HEK293 (cell line): ENCODE measurements around the gene TOP3A.
A peak's percentile ranks its signal among the peaks of the same experiment; 100 is the strongest.

Experiments used
- CTCF ChIA-PET: fragments of 350-600 bp; formaldehyde crosslinking; extraction: SDS; loops from one replicate; lab custom pipeline; 2021; ENCODE audit warnings: antibody characterized with exemption; lab: Yijun Ruan, JAX
- POLR2A ChIA-PET: fragments of 300-600 bp; formaldehyde crosslinking; extraction: SDS; loops from one replicate; lab custom pipeline; 2020; ENCODE audit warnings: antibody characterized with exemption, inconsistent platforms; lab: Yijun Ruan, JAX
- H3K27ac ChIP-seq: fragments of 200-500 bp; sonication (Bioruptor generic); 2 replicates; pipeline ENCODE4 v1.5.1; 2014; ENCODE audit warnings: low read depth, low read length, control low read depth, inconsistent platforms; ENCODE audit errors: extremely low read depth
- H3K36me3 ChIP-seq, 2 experiments: fragments of 200-500 bp in 1 of 2; sonication (Bioruptor generic) in 1 of 2; 1 replicate in 1 of 2; 2 replicates in 1 of 2; pipeline ENCODE4 v1.5.1; 2014 to 2017; ENCODE audit warnings: inconsistent platforms in 2 of 2, low read length in 2 of 2; ENCODE audit not compliant: control insufficient read depth in 2 of 2, insufficient read depth in 1 of 2
- H3K4me1 ChIP-seq: fragments of 200-500 bp; sonication (Bioruptor generic); 2 replicates; pipeline ENCODE4 v1.5.1; 2014; ENCODE audit warnings: mild to moderate bottlenecking, low read length, inconsistent platforms; ENCODE audit not compliant: control insufficient read depth, insufficient read depth
- H3K4me3 ChIP-seq: 2 replicates; pipeline ENCODE4 v1.5.1; 2011; ENCODE audit warnings: low read depth, mild to moderate bottlenecking, control low read depth, low read length, moderate library complexity
- H3K9me3 ChIP-seq: fragments of 200-500 bp; sonication (Bioruptor generic); 2 replicates; pipeline ENCODE4 v1.5.1; 2014; ENCODE audit warnings: low read depth, low read length, inconsistent platforms; ENCODE audit not compliant: control insufficient read depth, insufficient read depth
- SP3 ChIP-seq: fragments of 450-650 bp; formaldehyde crosslinking; IDR thresholded peaks from 2 replicates; pipeline ENCODE4 v1.5.1; 2016; ENCODE audit warnings: missing biosample characterization, missing genetic modification characterization
- ZFHX2 ChIP-seq: fragments of 450-650 bp; formaldehyde crosslinking; conservative IDR thresholded peaks from 2 replicates; pipeline ENCODE4 v1.5.1; 2016; ENCODE audit warnings: missing biosample characterization, missing genetic modification characterization
- ZFP37 ChIP-seq: fragments of 450-650 bp; formaldehyde crosslinking; IDR thresholded peaks from 2 replicates; pipeline ENCODE4 v1.5.1; 2016; ENCODE audit warnings: missing biosample characterization, missing genetic modification characterization
- ZNF426 ChIP-seq: fragments of 450-650 bp; formaldehyde crosslinking; IDR thresholded peaks from 2 replicates; pipeline ENCODE4 v1.5.1; 2017; ENCODE audit warnings: missing biosample characterization, missing genetic modification characterization, mild to moderate bottlenecking, inconsistent platforms, moderate library complexity
- ZNF555 ChIP-seq: fragments of 450-650 bp; formaldehyde crosslinking; conservative IDR thresholded peaks from 2 replicates; pipeline ENCODE4 v1.5.1; 2017; ENCODE audit warnings: missing biosample characterization, mild to moderate bottlenecking, missing genetic modification characterization, inconsistent platforms
- ZNF629 ChIP-seq: fragments of 450-650 bp; formaldehyde crosslinking; IDR thresholded peaks from 2 replicates; pipeline ENCODE4 v1.5.1; 2017; ENCODE audit warnings: missing biosample characterization, missing genetic modification characterization
- ZNF76 ChIP-seq: fragments of 450-650 bp; formaldehyde crosslinking; IDR thresholded peaks from 2 replicates; pipeline ENCODE4; 2016; ENCODE audit warnings: low read depth, missing biosample characterization, missing genetic modification characterization, borderline replicate concordance
- ZNF785 ChIP-seq: fragments of 450-650 bp; formaldehyde crosslinking; IDR thresholded peaks from 2 replicates; pipeline ENCODE4 v1.5.1; 2016; ENCODE audit warnings: missing biosample characterization, missing genetic modification characterization
- TF ChIP-seq, protein P1 (sequence below): fragments of 450-650 bp; formaldehyde crosslinking; IDR thresholded peaks from 2 replicates; pipeline ENCODE4 v1.5.1; 2016; ENCODE audit warnings: missing biosample characterization, missing genetic modification characterization
- TF ChIP-seq, protein P2 (sequence below): fragments of 450-650 bp; formaldehyde crosslinking; IDR thresholded peaks from 2 replicates; pipeline ENCODE4 v1.5.1; 2016; ENCODE audit warnings: missing biosample characterization, missing genetic modification characterization
- TF ChIP-seq, protein P3 (sequence below): fragments of 450-650 bp; formaldehyde crosslinking; IDR thresholded peaks from 2 replicates; pipeline ENCODE4 v1.5.1; 2016; ENCODE audit warnings: missing biosample characterization, missing genetic modification characterization
- TF ChIP-seq, protein P4 (sequence below): fragments of 450-650 bp; formaldehyde crosslinking; IDR thresholded peaks from 2 replicates; pipeline ENCODE4 v1.5.1; 2017; ENCODE audit warnings: missing biosample characterization, mild to moderate bottlenecking, missing genetic modification characterization, moderate library complexity
- TF ChIP-seq, protein P5 (sequence below): fragments of 450-650 bp; formaldehyde crosslinking; IDR thresholded peaks from 2 replicates; pipeline ENCODE4 v1.5.1; 2017; ENCODE audit warnings: missing biosample characterization, missing genetic modification characterization
- TF ChIP-seq, protein P6 (sequence below): fragments of 450-650 bp; formaldehyde crosslinking; IDR thresholded peaks from 2 replicates; pipeline ENCODE4; 2016; ENCODE audit warnings: missing biosample characterization, missing genetic modification characterization
- TF ChIP-seq, protein P7 (sequence below): fragments of 450-650 bp; formaldehyde crosslinking; IDR thresholded peaks from 2 replicates; pipeline ENCODE4 v1.5.1; 2017; ENCODE audit warnings: missing biosample characterization, missing genetic modification characterization

TOP3A gene

DNA sequence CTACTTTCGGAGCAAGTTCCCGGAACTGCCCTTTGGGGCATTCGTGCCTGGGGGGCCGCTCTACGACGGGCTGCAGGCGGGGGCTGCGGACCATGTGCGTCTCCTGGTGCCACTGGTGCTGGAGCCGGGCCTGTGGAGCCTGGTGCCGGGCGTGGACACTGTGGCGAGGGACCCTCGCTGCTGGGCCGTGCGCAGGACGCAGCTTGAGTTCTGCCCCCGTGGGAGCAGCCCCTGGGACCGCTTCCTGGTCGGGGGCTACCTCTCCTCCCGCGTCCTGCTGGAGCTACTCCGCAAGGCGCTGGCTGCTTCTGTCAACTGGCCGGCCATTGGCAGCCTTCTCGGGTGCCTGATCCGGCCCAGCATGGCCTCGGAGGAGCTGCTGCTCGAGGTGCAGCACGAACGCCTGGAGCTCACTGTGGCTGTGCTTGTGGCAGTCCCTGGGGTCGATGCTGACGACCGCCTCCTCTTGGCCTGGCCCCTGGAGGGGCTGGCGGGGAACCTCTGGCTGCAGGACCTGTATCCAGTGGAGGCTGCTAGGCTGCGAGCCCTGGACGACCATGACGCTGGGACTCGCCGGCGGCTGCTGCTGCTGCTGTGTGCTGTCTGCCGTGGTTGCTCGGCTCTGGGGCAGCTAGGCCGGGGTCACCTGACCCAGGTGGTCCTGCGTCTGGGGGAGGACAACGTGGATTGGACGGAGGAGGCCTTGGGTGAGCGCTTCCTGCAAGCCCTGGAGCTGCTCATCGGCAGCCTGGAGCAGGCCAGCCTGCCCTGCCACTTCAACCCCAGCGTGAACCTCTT, 50.7 kb downstream of the TOP3A start:
- TF ChIP-seq, protein P1, sequence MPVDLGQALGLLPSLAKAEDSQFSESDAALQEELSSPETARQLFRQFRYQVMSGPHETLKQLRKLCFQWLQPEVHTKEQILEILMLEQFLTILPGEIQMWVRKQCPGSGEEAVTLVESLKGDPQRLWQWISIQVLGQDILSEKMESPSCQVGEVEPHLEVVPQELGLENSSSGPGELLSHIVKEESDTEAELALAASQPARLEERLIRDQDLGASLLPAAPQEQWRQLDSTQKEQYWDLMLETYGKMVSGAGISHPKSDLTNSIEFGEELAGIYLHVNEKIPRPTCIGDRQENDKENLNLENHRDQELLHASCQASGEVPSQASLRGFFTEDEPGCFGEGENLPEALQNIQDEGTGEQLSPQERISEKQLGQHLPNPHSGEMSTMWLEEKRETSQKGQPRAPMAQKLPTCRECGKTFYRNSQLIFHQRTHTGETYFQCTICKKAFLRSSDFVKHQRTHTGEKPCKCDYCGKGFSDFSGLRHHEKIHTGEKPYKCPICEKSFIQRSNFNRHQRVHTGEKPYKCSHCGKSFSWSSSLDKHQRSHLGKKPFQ (tag by site-specific recombination) = no peak
- TF ChIP-seq, protein P2, sequence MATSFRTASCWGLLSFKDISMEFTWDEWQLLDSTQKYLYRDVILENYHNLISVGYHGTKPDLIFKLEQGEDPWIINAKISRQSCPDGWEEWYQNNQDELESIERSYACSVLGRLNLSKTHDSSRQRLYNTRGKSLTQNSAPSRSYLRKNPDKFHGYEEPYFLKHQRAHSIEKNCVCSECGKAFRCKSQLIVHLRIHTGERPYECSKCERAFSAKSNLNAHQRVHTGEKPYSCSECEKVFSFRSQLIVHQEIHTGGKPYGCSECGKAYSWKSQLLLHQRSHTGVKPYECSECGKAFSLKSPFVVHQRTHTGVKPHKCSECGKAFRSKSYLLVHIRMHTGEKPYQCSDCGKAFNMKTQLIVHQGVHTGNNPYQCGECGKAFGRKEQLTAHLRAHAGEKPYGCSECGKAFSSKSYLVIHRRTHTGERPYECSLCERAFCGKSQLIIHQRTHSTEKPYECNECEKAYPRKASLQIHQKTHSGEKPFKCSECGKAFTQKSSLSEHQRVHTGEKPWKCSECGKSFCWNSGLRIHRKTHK (tag by site-specific recombination) = no peak
- TF ChIP-seq ZNF76 (no peak), ZNF555 (no peak)
- ChIA-PET CTCF (interaction anchor here (0.7 kb wide), 1 partner anchor 15 kb away, joined by 3 read pairs; no protein-coding TSS in a partner anchor), POLR2A (interaction anchor here (0.9 to 2.5 kb wide), 2 partner anchors 16 to 51 kb away, joined by 3 to 9 read pairs; partner anchors contain the start of genes SMCR8 and TOP3A)
- no peak overlapping the region for H3K27ac ChIP-seq
- no peaks in the 10 kb centered on the region for H3K9me3 ChIP-seq
- peaks cover 2 to 35% of the 10 kb centered on the region in 2 experiments; a peak in 2 of 3 replicates for H3K36me3 ChIP-seq
- H3K4me1 ChIP-seq = peaks cover 6% of the 10 kb centered on the region; the same call in 1 of the 2 replicates
- H3K4me3 ChIP-seq = no peak overlapping the region

DNA sequence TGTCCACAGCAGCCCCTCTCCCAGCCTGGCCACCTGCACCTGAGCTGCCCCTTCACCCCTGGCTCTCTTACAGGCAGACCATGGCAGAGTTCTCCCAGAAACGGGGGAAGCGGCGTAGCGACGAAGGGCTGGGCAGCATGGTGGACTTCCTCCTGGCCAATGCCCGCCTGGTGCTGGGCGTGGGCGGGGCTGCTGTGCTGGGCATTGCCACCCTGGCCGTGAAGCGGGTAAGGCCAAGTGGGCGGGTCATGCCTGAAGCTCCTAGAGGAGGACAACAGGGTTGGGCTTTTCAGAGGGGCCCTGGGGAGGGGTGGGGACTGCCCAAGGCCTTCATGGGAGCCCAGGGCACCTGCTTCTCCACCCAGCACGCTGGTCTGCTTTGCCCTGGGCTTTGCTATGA, 52.2 kb downstream of the TOP3A start:
- H3K36me3 ChIP-seq = peaks cover 0 to 35% of the 10 kb centered on the region in 2 experiments; a peak in 1 of 3 replicates
- no peaks in the 10 kb centered on the region for H3K9me3 ChIP-seq
- TF ChIP-seq, protein P3, sequence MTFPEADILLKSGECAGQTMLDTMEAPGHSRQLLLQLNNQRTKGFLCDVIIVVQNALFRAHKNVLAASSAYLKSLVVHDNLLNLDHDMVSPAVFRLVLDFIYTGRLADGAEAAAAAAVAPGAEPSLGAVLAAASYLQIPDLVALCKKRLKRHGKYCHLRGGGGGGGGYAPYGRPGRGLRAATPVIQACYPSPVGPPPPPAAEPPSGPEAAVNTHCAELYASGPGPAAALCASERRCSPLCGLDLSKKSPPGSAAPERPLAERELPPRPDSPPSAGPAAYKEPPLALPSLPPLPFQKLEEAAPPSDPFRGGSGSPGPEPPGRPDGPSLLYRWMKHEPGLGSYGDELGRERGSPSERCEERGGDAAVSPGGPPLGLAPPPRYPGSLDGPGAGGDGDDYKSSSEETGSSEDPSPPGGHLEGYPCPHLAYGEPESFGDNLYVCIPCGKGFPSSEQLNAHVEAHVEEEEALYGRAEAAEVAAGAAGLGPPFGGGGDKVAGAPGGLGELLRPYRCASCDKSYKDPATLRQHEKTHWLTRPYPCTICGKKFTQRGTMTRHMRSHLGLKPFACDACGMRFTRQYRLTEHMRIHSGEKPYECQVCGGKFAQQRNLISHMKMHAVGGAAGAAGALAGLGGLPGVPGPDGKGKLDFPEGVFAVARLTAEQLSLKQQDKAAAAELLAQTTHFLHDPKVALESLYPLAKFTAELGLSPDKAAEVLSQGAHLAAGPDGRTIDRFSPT (tag by site-specific recombination) = peak; percentile 74; the same call in 1 of the 2 replicates
- TF ChIP-seq ZNF426 (no peak), ZFHX2 (tag by site-specific recombination) (0 out of 2 replicates have a peak, but pooled peaks have one; percentile 13), ZFP37 (tag by site-specific recombination) (no peak)
- TF ChIP-seq, protein P4, sequence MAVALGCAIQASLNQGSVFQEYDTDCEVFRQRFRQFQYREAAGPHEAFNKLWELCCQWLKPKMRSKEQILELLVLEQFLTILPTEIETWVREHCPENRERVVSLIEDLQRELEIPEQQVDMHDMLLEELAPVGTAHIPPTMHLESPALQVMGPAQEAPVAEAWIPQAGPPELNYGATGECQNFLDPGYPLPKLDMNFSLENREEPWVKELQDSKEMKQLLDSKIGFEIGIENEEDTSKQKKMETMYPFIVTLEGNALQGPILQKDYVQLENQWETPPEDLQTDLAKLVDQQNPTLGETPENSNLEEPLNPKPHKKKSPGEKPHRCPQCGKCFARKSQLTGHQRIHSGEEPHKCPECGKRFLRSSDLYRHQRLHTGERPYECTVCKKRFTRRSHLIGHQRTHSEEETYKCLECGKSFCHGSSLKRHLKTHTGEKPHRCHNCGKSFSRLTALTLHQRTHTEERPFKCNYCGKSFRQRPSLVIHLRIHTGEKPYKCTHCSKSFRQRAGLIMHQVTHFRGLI = peak; percentile 71
- CTCF ChIA-PET = no interaction called here
- H3K27ac ChIP-seq = no peak overlapping the region
- POLR2A ChIA-PET = interaction anchor here (4.2 kb wide), 1 partner anchor 7 kb away, joined by 24 read pairs; no protein-coding TSS in a partner anchor
- no peak overlapping the region for H3K4me3 ChIP-seq
- peaks cover 5% of the 10 kb centered on the region; the same call in 1 of the 2 replicates for H3K4me1 ChIP-seq

DNA sequence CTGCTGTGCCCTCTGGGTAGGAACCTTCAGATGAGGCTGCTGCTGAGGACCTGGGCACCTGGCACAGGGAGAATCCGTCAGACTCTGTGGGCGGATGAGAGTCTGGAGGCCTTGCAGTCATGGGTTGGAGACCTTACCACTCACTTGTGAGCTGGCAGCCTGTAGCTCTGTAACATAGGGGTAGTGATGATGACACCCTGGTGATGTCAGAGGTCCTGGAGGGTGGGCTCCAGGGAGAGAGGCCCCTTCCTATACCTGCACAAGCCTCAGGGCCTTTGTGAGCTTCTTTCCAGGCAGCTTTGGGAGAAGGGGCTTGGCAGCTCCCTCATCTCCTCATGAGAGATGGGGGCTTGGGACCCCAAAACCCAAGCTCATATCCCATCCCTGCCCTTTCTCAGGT, 52.7 kb downstream of the TOP3A start:
- ChIA-PET POLR2A (interaction anchor here (0.6 to 4.2 kb wide), 3 partner anchors 8 to 1876 kb away, joined by 5 to 24 read pairs (median 5); partner anchors contain the start of gene ALKBH5), CTCF (interaction anchor here (0.6 kb wide), 1 partner anchor 15 kb away, joined by 3 read pairs; no protein-coding TSS in a partner anchor)
- H3K27ac ChIP-seq = no peak overlapping the region
- no peak overlapping the region for H3K4me3 ChIP-seq
- H3K9me3 ChIP-seq = no peaks in the 10 kb centered on the region
- peaks cover 10% of the 10 kb centered on the region for H3K4me1 ChIP-seq
- H3K36me3 ChIP-seq = peaks cover 0 to 36% of the 10 kb centered on the region in 2 experiments; a peak in 1 of 3 replicates
- TF ChIP-seq ZNF785 (no peak), SP3 (tag by site-specific recombination) (no peak), ZNF629 (tag by site-specific recombination) (peak; percentile 51; the same call in 1 of the 2 replicates)
- TF ChIP-seq, protein P5, sequence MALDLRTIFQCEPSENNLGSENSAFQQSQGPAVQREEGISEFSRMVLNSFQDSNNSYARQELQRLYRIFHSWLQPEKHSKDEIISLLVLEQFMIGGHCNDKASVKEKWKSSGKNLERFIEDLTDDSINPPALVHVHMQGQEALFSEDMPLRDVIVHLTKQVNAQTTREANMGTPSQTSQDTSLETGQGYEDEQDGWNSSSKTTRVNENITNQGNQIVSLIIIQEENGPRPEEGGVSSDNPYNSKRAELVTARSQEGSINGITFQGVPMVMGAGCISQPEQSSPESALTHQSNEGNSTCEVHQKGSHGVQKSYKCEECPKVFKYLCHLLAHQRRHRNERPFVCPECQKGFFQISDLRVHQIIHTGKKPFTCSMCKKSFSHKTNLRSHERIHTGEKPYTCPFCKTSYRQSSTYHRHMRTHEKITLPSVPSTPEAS (tag by site-specific recombination) = no peak
- TF ChIP-seq, protein P6, sequence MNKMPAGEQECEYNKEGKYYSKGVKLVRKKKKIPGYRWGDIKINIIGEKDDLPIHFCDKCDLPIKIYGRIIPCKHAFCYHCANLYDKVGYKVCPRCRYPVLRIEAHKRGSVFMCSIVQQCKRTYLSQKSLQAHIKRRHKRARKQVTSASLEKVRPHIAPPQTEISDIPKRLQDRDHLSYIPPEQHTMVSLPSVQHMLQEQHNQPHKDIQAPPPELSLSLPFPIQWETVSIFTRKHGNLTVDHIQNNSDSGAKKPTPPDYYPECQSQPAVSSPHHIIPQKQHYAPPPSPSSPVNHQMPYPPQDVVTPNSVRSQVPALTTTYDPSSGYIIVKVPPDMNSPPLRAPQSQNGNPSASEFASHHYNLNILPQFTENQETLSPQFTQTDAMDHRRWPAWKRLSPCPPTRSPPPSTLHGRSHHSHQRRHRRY = no peak
- TF ChIP-seq, protein P7, sequence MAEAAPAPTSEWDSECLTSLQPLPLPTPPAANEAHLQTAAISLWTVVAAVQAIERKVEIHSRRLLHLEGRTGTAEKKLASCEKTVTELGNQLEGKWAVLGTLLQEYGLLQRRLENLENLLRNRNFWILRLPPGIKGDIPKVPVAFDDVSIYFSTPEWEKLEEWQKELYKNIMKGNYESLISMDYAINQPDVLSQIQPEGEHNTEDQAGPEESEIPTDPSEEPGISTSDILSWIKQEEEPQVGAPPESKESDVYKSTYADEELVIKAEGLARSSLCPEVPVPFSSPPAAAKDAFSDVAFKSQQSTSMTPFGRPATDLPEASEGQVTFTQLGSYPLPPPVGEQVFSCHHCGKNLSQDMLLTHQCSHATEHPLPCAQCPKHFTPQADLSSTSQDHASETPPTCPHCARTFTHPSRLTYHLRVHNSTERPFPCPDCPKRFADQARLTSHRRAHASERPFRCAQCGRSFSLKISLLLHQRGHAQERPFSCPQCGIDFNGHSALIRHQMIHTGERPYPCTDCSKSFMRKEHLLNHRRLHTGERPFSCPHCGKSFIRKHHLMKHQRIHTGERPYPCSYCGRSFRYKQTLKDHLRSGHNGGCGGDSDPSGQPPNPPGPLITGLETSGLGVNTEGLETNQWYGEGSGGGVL (tag by site-specific recombination) = no peak
